NT2/D1 (cell line): ENCODE data around the gene RALBP1.
"Not testable (repeated sequence)": the region's sequence is repeated elsewhere in the genome, so short reads cannot be mapped to it uniquely, and the experiment has no call there.

Experiments
- DNase-seq: peaks from one replicate; pipeline ENCODE4 v3.0.0-alpha.2; 2011; ENCODE audit warnings: low read depth, low spot score
- H3K27me3 ChIP-seq: 2 replicates; pipeline ENCODE4 v1.6.0; 2011; ENCODE audit warnings: mild to moderate bottlenecking; ENCODE audit not compliant: insufficient read length, insufficient read depth
- H3K36me3 ChIP-seq: 2 replicates; pipeline ENCODE4 v1.6.1; 2011; ENCODE audit warnings: mild to moderate bottlenecking, low read length, mixed read lengths; ENCODE audit not compliant: insufficient read depth, insufficient read length
- H3K4me1 ChIP-seq: 2 replicates; pipeline ENCODE4 v1.5.1; 2011; ENCODE audit not compliant: insufficient read depth, insufficient read length
- H3K4me3 ChIP-seq: 2 replicates; pipeline ENCODE4 v1.5.1; 2011; ENCODE audit warnings: low read depth; ENCODE audit not compliant: insufficient read length
- H3K9ac ChIP-seq: 2 replicates; pipeline ENCODE4 v1.6.0; 2011; ENCODE audit warnings: low read depth; ENCODE audit not compliant: insufficient read length
- H3K9me3 ChIP-seq: 2 replicates; pipeline ENCODE4 v1.5.1; 2011; ENCODE audit warnings: mild to moderate bottlenecking, low read length; ENCODE audit not compliant: insufficient read depth
- SUZ12 ChIP-seq: IDR thresholded peaks from 2 replicates; pipeline ENCODE4 v1.6.1; 2011; ENCODE audit not compliant: insufficient read length, insufficient read depth; ENCODE audit errors: extremely low read depth
- YY1 ChIP-seq: IDR thresholded peaks from 2 replicates; pipeline ENCODE4 v1.6.1; 2011; ENCODE audit not compliant: insufficient read length, insufficient read depth
- ZNF274 ChIP-seq: IDR thresholded peaks from 2 replicates; pipeline ENCODE4 v1.6.1; 2011; ENCODE audit warnings: mild to moderate bottlenecking, low read depth, low read length

The RALBP1 gene

GRCh38 chr18:9444549-9444948, 30.8 kb upstream of the RALBP1 start:
- TF ChIP-seq ZNF274, result no peak
- TF ChIP-seq SUZ12, result no peak
- no peak for TF ChIP-seq YY1
- no peak overlapping the region for H3K4me3 ChIP-seq
- no peaks in the 10 kb centered on the region for H3K36me3 ChIP-seq
- DNase-seq, result no peak
- H3K27me3 ChIP-seq, result no peaks in the 10 kb centered on the region
- H3K4me1 ChIP-seq, result no peaks in the 10 kb centered on the region
- H3K9ac ChIP-seq, result no peak overlapping the region
- peaks cover 19% of the 10 kb centered on the region for H3K9me3 ChIP-seq

GRCh38 chr18:9446839-9447238, 28.5 kb upstream of the RALBP1 start:
- H3K9me3 ChIP-seq, result peaks cover 19% of the 10 kb centered on the region

GRCh38 chr18:9447334-9447733, 28.0 kb upstream of the RALBP1 start:
- no peak for TF ChIP-seq YY1
- no peak for TF ChIP-seq ZNF274
- no peak for TF ChIP-seq SUZ12
- DNase-seq, result no peak
- Histone ChIP-seq H3K9ac (no peak overlapping the region), H3K4me1 (no peaks in the 10 kb centered on the region), H3K27me3 (no peaks in the 10 kb centered on the region), H3K36me3 (no peaks in the 10 kb centered on the region), H3K9me3 (peaks cover 19% of the 10 kb centered on the region), H3K4me3 (no peak overlapping the region)

More at GRCh38 chr18:9446839-9447238, 28.5 kb upstream of the RALBP1 start:
- Histone ChIP-seq H3K36me3 (no peaks in the 10 kb centered on the region), H3K9ac (no peak overlapping the region), H3K27me3 (no peaks in the 10 kb centered on the region), H3K4me1 (no peaks in the 10 kb centered on the region), H3K4me3 (no peak overlapping the region)
- no peak for DNase-seq
- no peak for TF ChIP-seq YY1
- TF ChIP-seq ZNF274, result no peak
- TF ChIP-seq SUZ12, result no peak

- DNase-seq, result no peak
- TF ChIP-seq YY1 (no peak), SUZ12 (no peak), ZNF274 (no peak)
- Histone ChIP-seq H3K4me1 (no peaks in the 10 kb centered on the region), H3K9me3 (peaks cover 19% of the 10 kb centered on the region), H3K4me3 (no peak overlapping the region), H3K36me3 (no peaks in the 10 kb centered on the region), H3K27me3 (no peaks in the 10 kb centered on the region), H3K9ac (no peak overlapping the region)
These were observed 25.5 kb upstream of the RALBP1 start for GRCh38 chr18:9449600-9450414.

GRCh38 chr18:9450920-9451319, 24.4 kb upstream of the RALBP1 start:
- H3K36me3 ChIP-seq, H3K4me1 ChIP-seq, H3K9ac ChIP-seq, H3K4me3 ChIP-seq, DNase-seq, H3K27me3 ChIP-seq: not testable (repeated sequence)
- peaks cover 29% of the 10 kb centered on the region for H3K9me3 ChIP-seq

DNA sequence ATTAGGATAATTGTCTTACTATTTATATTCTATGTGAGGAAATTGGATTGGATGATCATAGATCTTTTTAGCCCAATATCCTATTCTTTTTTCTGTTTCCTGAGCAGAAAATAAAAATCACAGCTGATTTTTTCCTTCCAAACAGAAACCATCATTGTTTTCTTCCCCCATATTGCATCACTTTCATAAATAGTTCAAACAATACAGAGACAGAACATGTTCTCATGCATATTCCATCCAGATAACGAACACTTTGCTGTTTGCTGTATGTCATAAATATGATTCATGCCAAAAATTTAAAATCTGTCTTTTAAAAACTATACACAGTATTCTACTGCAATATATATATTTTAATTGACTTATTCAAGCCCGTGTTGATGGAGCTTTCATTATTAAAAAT, 22.0 kb upstream of the RALBP1 start:
- H3K4me3 ChIP-seq, result no peak overlapping the region
- no peaks in the 10 kb centered on the region for H3K27me3 ChIP-seq
- no peak overlapping the region for H3K9ac ChIP-seq

GRCh38 chr18:9454061-9454703, 21.1 kb upstream of the RALBP1 start:
- no peaks in the 10 kb centered on the region for H3K36me3 ChIP-seq
- peaks cover 16% of the 10 kb centered on the region; the same call in 1 of the 2 replicates for H3K9me3 ChIP-seq
- no peak overlapping the region for H3K4me3 ChIP-seq
- H3K4me1 ChIP-seq, result no peaks in the 10 kb centered on the region
- TF ChIP-seq YY1 (no peak), ZNF274 (no peak), SUZ12 (no peak)
- H3K27me3 ChIP-seq, result no peaks in the 10 kb centered on the region
- DNase-seq, result no peak
- no peak overlapping the region for H3K9ac ChIP-seq

More for the DNA sequence above, 22.0 kb upstream of the RALBP1 start:
- Histone ChIP-seq H3K36me3 (no peaks in the 10 kb centered on the region), H3K9me3 (peaks cover 17% of the 10 kb centered on the region; the same call in 1 of the 2 replicates), H3K4me1 (no peaks in the 10 kb centered on the region)
- no peak for DNase-seq
- no peak for TF ChIP-seq ZNF274
- TF ChIP-seq YY1, result no peak
- TF ChIP-seq SUZ12, result no peak
